Measurements from ENCODE around the gene CFI. TPM values are rescaled to one million over a fixed set of nuclear protein-coding genes. Genes with fewer than 3 reads are reported as not detected.

CFI gene
- total RNA-seq, 1 donor from 2014 or later = not detected

DNA sequence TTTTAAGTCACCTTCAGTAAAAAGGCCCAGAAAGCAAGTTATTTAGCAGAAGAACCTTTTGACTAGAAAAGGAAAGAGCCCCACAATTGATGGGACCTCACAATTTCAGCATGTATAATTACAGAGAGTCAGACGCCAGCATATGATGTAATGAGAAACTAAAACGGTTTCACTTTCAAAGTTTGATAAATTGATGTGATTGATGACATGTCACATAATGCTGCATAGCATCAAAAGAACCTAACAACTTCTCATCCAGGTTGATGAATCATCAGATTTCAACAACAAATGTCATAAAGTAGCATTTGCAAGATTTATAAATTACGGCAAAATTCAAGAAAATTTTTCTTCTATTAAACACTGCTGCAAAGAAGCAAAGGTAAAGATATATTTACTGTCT lies 9.9 kb upstream of the CFI start:
- peaks cover 3% of the 10 kb centered on the region for H3K4me1 Mint-ChIP-seq (ENCODE audit: low read depth, unreplicated experiment)
- H3K36me3 Mint-ChIP-seq (ENCODE audit: unreplicated experiment) = no peaks in the 10 kb centered on the region
- no peak overlapping the region for H3K4me3 Mint-ChIP-seq (ENCODE audit: unreplicated experiment)
- TF ChIP-seq, protein P1, sequence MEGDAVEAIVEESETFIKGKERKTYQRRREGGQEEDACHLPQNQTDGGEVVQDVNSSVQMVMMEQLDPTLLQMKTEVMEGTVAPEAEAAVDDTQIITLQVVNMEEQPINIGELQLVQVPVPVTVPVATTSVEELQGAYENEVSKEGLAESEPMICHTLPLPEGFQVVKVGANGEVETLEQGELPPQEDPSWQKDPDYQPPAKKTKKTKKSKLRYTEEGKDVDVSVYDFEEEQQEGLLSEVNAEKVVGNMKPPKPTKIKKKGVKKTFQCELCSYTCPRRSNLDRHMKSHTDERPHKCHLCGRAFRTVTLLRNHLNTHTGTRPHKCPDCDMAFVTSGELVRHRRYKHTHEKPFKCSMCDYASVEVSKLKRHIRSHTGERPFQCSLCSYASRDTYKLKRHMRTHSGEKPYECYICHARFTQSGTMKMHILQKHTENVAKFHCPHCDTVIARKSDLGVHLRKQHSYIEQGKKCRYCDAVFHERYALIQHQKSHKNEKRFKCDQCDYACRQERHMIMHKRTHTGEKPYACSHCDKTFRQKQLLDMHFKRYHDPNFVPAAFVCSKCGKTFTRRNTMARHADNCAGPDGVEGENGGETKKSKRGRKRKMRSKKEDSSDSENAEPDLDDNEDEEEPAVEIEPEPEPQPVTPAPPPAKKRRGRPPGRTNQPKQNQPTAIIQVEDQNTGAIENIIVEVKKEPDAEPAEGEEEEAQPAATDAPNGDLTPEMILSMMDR (IDR thresholded peaks at IDR 0.05; ENCODE audit: partially characterized antibody, unreplicated experiment) = no peak
- DNase-seq = no peak
- peaks cover 6% of the 10 kb centered on the region for H3K9me3 Mint-ChIP-seq (ENCODE audit: unreplicated experiment)
- H3K27me3 Mint-ChIP-seq (ENCODE audit: unreplicated experiment) = peaks cover 7% of the 10 kb centered on the region
- no peak overlapping the region for H3K27ac Mint-ChIP-seq (ENCODE audit: unreplicated experiment)

- no peak overlapping the region for H3K4me3 Mint-ChIP-seq (ENCODE audit: unreplicated experiment)
- no peak overlapping the region for H3K27ac Mint-ChIP-seq (ENCODE audit: unreplicated experiment)
- DNase-seq = no peak
- H3K4me1 Mint-ChIP-seq (ENCODE audit: low read depth, unreplicated experiment) = no peaks in the 10 kb centered on the region
- H3K36me3 Mint-ChIP-seq (ENCODE audit: unreplicated experiment) = no peaks in the 10 kb centered on the region
- peaks cover 6% of the 10 kb centered on the region for H3K27me3 Mint-ChIP-seq (ENCODE audit: unreplicated experiment)
- peaks cover 5% of the 10 kb centered on the region for H3K9me3 Mint-ChIP-seq (ENCODE audit: unreplicated experiment)
- TF ChIP-seq, protein P1 (IDR thresholded peaks at IDR 0.05; ENCODE audit: partially characterized antibody, unreplicated experiment) = no peak
Measured at GRCh38 chr4:109810552-109811387, 9.0 kb upstream of the CFI start.

- Mint-ChIP-seq H3K9me3 (ENCODE audit: unreplicated experiment) (peaks cover 2% of the 10 kb centered on the region), H3K36me3 (ENCODE audit: unreplicated experiment) (no peaks in the 10 kb centered on the region), H3K4me1 (ENCODE audit: low read depth, unreplicated experiment) (no peaks in the 10 kb centered on the region), H3K27me3 (ENCODE audit: unreplicated experiment) (no peaks in the 10 kb centered on the region), H3K27ac (ENCODE audit: unreplicated experiment) (no peak overlapping the region), H3K4me3 (ENCODE audit: unreplicated experiment) (no peak overlapping the region)
- TF ChIP-seq, protein P1 (IDR thresholded peaks at IDR 0.05; ENCODE audit: partially characterized antibody, unreplicated experiment) = no peak
- no peak for DNase-seq
Measured at GRCh38 chr4:109809655-109810054, 7.9 kb upstream of the CFI start.

DNA sequence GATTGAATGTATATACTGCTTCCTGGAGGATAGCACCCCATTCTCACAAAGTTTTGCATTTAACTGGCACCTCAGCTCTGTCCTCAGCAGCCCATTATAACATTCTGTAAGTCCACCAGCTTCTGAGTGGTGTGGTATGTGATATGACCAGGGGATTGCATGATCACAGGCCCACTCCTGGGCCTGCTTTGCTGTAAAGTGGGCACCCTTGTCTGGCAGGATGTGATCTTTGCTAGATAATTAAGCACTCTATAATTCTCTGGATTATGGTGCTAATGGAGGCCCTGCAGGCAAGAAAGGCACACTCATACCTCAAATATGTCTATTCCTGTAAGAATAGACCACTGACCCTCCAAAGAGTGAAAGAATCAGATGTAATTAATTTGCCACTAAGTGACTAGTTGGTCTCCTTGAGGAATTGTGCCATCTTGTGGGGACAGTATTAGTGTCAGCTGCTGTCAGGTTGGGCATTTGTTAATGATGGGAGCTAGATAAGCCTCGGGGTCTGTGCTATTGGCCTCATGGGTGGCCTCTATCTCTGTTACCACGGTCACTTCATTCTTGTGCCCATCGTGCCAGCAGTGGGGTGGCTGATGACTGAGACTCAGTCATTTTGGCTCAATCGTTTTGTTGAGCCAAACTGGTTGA lies 2.2 kb upstream of the CFI start:
- H3K27me3 Mint-ChIP-seq (ENCODE audit: unreplicated experiment) = no peaks in the 10 kb centered on the region
- no peak for DNase-seq
- no peaks in the 10 kb centered on the region for H3K36me3 Mint-ChIP-seq (ENCODE audit: unreplicated experiment)
- H3K9me3 Mint-ChIP-seq (ENCODE audit: unreplicated experiment) = peaks cover 4% of the 10 kb centered on the region
- no peak overlapping the region for H3K4me3 Mint-ChIP-seq (ENCODE audit: unreplicated experiment)
- no peaks in the 10 kb centered on the region for H3K4me1 Mint-ChIP-seq (ENCODE audit: low read depth, unreplicated experiment)
- TF ChIP-seq, protein P1 (IDR thresholded peaks at IDR 0.05; ENCODE audit: partially characterized antibody, unreplicated experiment) = no peak
- H3K27ac Mint-ChIP-seq (ENCODE audit: unreplicated experiment) = no peak overlapping the region
